Right lobe of liver (tissue), 6 donors: ENCODE results near the gene TNXB. TPM values are rescaled to one million over a fixed set of nuclear protein-coding genes. Genes with fewer than 3 reads are reported as not detected.
A peak's percentile ranks its signal among the peaks of the same experiment; 100 is the strongest.
"Not testable (repeated sequence)": the region's sequence is repeated elsewhere in the genome, so short reads cannot be mapped to it uniquely, and the experiment has no call there.

Experiments
- ATAC-seq, 4 donors: fragments of 200-7000 bp; cut with Tn5 transposase; one replicate each; pipeline ENCODE4 v1.9.1; 2020; ENCODE audit warnings: mild to moderate bottlenecking in 4 of 4, moderate library complexity in 4 of 4
- DNase-seq, 3 donors: peaks; one replicate each; pipeline ENCODE4 v3.0.0-alpha.2; 2020
- H3K27ac ChIP-seq, 3 donors: fragments of 200-600 bp; one replicate each; pipeline ENCODE4 v1.8.0; 2022
- H3K27me3 ChIP-seq, 2 donors: fragments of 200-600 bp; one replicate each; pipeline ENCODE4 v1.8.0; 2022
- H3K36me3 ChIP-seq, 4 donors: fragments of 200-600 bp; sonication (generic) in 1 of 4; one replicate each; pipeline versions ENCODE4 v1.5.1 to v1.8.0; 2017 to 2022; ENCODE audit warnings: control low read depth in 1 of 4
- H3K4me1 ChIP-seq, 4 donors: fragments of 200-600 bp; sonication (generic) in 1 of 4; one replicate each; pipeline versions ENCODE4 v1.5.1 to v1.8.0; 2017 to 2022; ENCODE audit warnings: control low read depth in 1 of 4
- H3K4me3 ChIP-seq, 3 donors: fragments of 200-600 bp; one replicate each; pipeline ENCODE4 v1.8.0; 2022
- H3K9me3 ChIP-seq, 4 donors: fragments of 200-600 bp; sonication (generic) in 1 of 4; one replicate each; pipeline versions ENCODE4 v1.5.1 to v1.8.0; 2017 to 2022; ENCODE audit warnings: control low read depth in 1 of 4
- CTCF ChIP-seq, 4 donors: fragments of 200-600 bp in 3 of 4; fragments of 450-650 bp in 1 of 4; IDR thresholded peaks; one replicate each; pipeline versions ENCODE4 v1.5.1 to v1.8.0; 2016 to 2022; ENCODE audit warnings: antibody characterized with exemption in 4 of 4, mild to moderate bottlenecking in 2 of 4
- POLR2A ChIP-seq: fragments of 450-650 bp; IDR thresholded peaks from one replicate; pipeline ENCODE4 v1.6.1; 2017; ENCODE audit warnings: antibody characterized with exemption, mild to moderate bottlenecking
- WGBS: methylation state at CpG from one replicate; pipeline ENCODE4 v1.1.6; 2018; ENCODE audit warnings: low coverage, low lambda C conversion rate; ENCODE audit not compliant: insufficient coverage; ENCODE audit errors: missing lambda C conversion rate; 5-methylcytosine and 5-hydroxymethylcytosine counted together
- intact Hi-C, 2 donors: fragments of 100-400 bp; cut with DNase I; formaldehyde crosslinking; loops; one replicate each; pipeline versions ENCODE4 v1.11.2 to v1.14.1; 2022
- total RNA-seq, 6 experiments: library from RNA; depleted of rRNA in 2 of 6; stranded (reverse); fragments of >200 nt in 2 of 6; fragmentation: NEBNext Ultra II Directional in 3 of 6; extraction: Animal tissue kit (Norgen Biotek cat#: 25700) in 3 of 6; gene quantifications; one replicate each; pipeline versions ENCODE4 v1.1.0 to v1.2.4, GENCODE V29; 2016 to 2023
- donor health status: DM: no; HTN: yes; CAD: no.
- donor health status: DM: no; HTN: no; CAD: no.
- donor health status: DM: no; HTN: no; CAD: no.
- donor health status: DM: no; HTN: yes; CAD: no.
- donor health status: DM: no; HTN: yes; CAD: no.

TNXB gene
- total RNA-seq, 6 experiments from 2014 or later, result 7.2 to 28.3 (median 10.3) TPM

DNA sequence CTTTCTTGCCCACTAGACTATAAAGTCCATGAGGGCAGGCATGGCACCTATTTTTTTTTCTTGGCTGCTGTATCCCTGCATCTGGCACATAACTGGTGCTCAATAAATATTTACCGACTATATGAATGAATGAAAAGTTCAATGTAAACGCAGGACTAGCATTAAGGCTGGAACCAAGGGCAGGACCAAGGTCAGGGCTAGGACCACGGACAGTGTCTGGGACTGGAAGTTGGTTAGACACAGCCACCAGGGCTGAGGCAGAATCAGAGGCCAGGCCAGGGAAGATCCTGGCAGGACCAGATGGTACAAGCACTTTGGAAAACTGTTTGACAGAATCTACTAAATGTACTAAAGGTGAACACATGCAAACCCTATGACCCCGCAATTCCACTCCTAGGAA is 3.7 kb downstream of the TNXB start:
- ATAC-seq (no peak), DNase-seq (no peak)
- H3K4me3 ChIP-seq, result no peak overlapping the region
- WGBS, result 73% methylated on average over 4 of the region's 4 CpGs
- intact Hi-C loops, result no loop called here
- H3K27ac ChIP-seq, result no peak overlapping the region
- no peaks in the 10 kb centered on the region for H3K27me3 ChIP-seq
- TF ChIP-seq POLR2A (no peak), CTCF (IDR thresholded peaks at IDR 0.05) (no peak)
- no peaks in the 10 kb centered on the region for H3K36me3 ChIP-seq
- H3K9me3 ChIP-seq, result no peaks in the 10 kb centered on the region
- peaks cover 0 to under 1% (median 0%) of the 10 kb centered on the region in 4 donors for H3K4me1 ChIP-seq

- TF ChIP-seq CTCF (IDR thresholded peaks at IDR 0.05), result no peak
- no peak for TF ChIP-seq POLR2A
- Histone ChIP-seq H3K9me3 (no peaks in the 10 kb centered on the region), H3K4me1 (no peaks in the 10 kb centered on the region), H3K36me3 (no peaks in the 10 kb centered on the region), H3K27ac (no peak overlapping the region), H3K4me3 (no peak overlapping the region), H3K27me3 (no peaks in the 10 kb centered on the region)
- no peak for ATAC-seq
- no peak for DNase-seq
- WGBS, result 82% methylated on average over 2 of the region's 3 CpGs
- intact Hi-C loops, result no loop called here
These were observed 6.9 kb downstream of the TNXB start for GRCh38 chr6:32102255-32102654.

DNA sequence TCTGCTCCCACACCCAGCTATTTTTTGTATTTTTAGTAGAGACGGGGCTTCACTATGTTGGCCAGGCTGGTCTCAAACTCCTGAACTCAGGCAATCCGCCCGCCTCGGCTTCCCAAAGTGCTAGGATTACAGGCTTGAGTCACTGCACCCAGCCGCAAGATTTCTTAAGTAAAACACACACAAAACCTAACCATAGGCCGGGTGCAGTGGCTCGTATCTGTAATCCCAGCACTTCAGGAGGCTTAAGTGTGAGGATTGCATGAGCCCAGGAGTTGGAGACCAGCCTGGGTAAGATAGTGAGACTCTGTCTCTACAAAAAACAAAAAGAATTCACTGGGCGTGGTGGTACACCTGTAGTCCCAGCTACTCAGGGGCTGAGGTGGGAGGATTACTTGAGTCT is 8.9 kb downstream of the TNXB start:
- ATAC-seq, DNase-seq, H3K4me3 ChIP-seq, H3K27ac ChIP-seq, intact Hi-C loops, H3K9me3 ChIP-seq, H3K36me3 ChIP-seq, H3K27me3 ChIP-seq, H3K4me1 ChIP-seq: not testable (repeated sequence)
- WGBS, result 75% methylated on average over 4 of the region's 8 CpGs

GRCh38 chr6:32097364-32097763 is 11.8 kb downstream of the TNXB start:
- H3K9me3 ChIP-seq, result no peaks in the 10 kb centered on the region
- 60% methylated on average over 1 of the region's 3 CpGs for WGBS
- no peak overlapping the region for H3K27ac ChIP-seq

More at GRCh38 chr6:32097364-32097763, 11.8 kb downstream of the TNXB start:
- DNase-seq (no peak), ATAC-seq (peak in 1 of 4 donors; percentile 11)
- H3K4me1 ChIP-seq, result peaks cover 0 to 5% (median 0%) of the 10 kb centered on the region in 4 donors
- H3K36me3 ChIP-seq, result no peaks in the 10 kb centered on the region
- TF ChIP-seq CTCF (IDR thresholded peaks at IDR 0.05) (no peak), POLR2A (no peak)
- no peak overlapping the region for H3K4me3 ChIP-seq
- intact Hi-C loops, result no loop called here
- peaks cover 0 to 4% of the 10 kb centered on the region in 2 donors for H3K27me3 ChIP-seq
